HG03135 (cell line): ENCODE data around the gene PDZRN3.
"Not testable (repeated sequence)": the region's sequence is repeated elsewhere in the genome, so short reads cannot be mapped to it uniquely, and the experiment has no call there.

Source experiments
- ATAC-seq: cut with Tn5 transposase; IDR thresholded peaks from one replicate; pipeline ENCODE4 v1.9.1; 2021; ENCODE audit warnings: mild to moderate bottlenecking, moderate library complexity; ENCODE audit not compliant: unreplicated experiment

Gene PDZRN3

GRCh38 chr3:73592154-73593144, 32.3 kb downstream of the PDZRN3 start:
- no peak for ATAC-seq

- ATAC-seq = no peak
These were observed 33.4 kb downstream of the PDZRN3 start for GRCh38 chr3:73591286-73591800.

DNA sequence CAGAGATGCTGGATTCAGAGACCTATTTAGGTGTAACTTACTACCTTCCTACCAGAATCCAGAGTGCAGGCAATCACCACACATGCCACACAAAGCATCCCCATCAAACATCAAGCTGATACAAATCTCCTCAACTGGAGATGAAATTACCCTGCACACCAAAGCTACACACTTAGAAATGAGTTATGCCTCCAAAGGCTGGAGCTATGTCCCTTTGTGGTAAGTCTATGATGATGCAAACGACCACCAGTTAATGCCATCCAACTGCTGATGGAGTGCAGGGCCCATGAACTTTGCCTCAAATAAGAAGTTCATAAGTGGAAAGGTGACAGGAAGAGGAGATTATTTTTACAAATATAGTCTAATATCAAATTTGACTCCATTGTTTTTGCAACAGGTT, 38.1 kb downstream of the PDZRN3 start:
- no peak for ATAC-seq

DNA sequence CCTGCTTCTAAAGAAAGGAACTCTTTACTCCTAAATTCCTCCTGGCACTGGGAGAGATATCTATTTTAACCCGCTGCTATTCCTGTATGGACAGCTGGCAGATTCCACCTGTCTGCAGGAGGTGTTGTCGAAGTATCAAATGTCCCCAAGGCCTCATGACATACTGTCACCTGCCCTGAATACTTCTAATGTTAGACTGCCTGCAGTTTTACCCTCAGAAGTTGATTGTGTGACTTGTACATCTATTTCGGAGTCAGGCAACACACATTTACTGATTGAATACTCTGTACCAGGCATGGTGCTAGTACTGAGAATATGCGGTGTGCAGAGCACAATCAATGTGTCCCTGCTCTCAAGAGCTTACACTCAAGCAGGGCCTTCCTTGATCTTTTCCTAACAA, 38.6 kb downstream of the PDZRN3 start:
- ATAC-seq = no peak

GRCh38 chr3:73584873-73585272, 39.9 kb downstream of the PDZRN3 start:
- ATAC-seq = no peak

GRCh38 chr3:73582535-73582934, 42.2 kb downstream of the PDZRN3 start:
- no peak for ATAC-seq

- ATAC-seq = no peak
These were observed 43.5 kb downstream of the PDZRN3 start for GRCh38 chr3:73581134-73581846.

GRCh38 chr3:73580343-73580742, 44.4 kb downstream of the PDZRN3 start:
- ATAC-seq = no peak

- ATAC-seq = no peak
These were observed 47.0 kb downstream of the PDZRN3 start for GRCh38 chr3:73577704-73578103.

GRCh38 chr3:73576999-73577461, 47.7 kb downstream of the PDZRN3 start:
- no peak for ATAC-seq

DNA sequence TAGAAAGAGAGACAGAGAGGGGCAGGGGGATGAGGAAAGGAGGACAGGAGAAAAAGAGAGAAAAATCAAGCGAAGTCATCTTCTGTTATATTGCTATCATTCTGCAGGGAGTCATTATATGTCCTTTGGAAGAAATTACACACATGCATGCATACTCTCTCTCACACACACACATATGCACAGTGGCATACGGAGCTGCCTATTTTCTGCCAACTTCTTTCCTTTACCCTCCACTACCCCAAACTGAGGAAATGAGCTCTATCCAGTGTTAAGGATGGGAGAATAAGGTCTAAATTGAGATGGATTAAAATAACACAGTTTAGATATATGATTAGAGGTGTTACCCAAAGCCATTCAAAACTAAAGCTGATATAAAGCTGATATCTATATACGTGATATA, 48.8 kb downstream of the PDZRN3 start:
- ATAC-seq = no peak

DNA sequence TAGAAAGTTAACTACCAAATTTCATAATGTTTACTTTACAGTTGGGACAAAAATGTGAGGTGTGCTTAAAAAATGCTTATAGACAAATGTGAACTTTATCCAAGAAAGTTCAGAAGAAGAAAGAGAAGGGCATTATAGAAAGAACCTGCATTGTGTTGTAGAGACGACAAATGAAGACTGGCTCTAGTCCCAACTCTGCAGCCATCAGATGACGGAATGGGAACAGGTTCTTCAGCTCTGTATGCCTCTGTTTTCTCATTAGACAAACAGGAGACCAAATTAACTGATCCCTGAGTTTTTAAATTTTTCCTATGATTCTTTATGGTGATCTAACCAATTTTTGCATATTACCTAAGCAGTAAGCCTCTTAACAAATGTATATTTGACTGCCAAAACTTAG, 49.2 kb downstream of the PDZRN3 start:
- ATAC-seq = no peak

DNA sequence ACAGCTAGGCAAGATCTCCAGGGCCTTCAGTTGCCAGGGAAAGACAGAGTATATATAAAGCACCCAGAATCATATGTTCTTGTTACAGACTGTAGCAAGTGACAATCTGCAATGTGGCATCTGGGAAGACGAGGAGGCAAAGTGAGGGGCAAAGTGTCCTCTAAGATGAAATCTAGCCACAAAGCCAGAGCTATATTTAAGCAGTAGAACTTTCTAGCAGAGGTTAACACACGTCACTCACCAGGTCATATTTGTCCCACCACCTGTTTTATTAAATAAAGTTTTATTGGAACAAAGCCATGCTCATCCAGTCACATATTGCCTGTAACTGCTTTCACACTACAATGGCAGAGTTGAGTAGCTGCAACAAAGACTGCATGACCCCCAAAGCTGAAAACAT, 51.5 kb downstream of the PDZRN3 start:
- no peak for ATAC-seq

GRCh38 chr3:73572368-73572767, 52.4 kb downstream of the PDZRN3 start:
- no peak for ATAC-seq

DNA sequence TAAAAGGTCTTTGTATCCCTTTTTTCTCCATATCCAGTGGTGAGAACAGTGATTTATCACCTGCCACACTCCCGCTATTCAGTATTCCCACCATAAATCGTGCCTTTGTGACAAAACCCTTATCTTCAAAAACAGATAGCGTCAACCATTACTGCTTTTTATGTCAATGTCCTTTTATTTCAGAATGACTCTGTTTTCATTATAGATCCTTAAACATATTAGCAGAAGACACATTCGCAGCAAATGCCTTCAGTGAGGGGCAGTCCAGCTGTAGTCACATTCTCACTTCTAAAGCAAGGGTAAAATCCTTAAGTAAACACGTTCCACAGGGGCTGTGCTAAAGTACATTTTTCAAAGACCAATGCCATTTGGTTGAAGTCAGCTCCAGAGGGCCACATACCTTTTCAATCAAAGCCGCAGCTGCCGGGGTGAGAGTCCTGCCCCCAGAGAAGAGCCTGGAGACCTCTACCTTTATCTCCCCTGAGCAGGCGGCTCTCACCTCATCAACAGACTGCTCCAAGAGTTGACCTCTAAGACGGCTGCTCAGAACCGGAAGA, 53.4 kb downstream of the PDZRN3 start:
- ATAC-seq = no peak

GRCh38 chr3:73569246-73569760, 55.4 kb downstream of the PDZRN3 start:
- no peak for ATAC-seq

- no peak for ATAC-seq
These were observed 56.3 kb downstream of the PDZRN3 start for GRCh38 chr3:73568371-73568862.

DNA sequence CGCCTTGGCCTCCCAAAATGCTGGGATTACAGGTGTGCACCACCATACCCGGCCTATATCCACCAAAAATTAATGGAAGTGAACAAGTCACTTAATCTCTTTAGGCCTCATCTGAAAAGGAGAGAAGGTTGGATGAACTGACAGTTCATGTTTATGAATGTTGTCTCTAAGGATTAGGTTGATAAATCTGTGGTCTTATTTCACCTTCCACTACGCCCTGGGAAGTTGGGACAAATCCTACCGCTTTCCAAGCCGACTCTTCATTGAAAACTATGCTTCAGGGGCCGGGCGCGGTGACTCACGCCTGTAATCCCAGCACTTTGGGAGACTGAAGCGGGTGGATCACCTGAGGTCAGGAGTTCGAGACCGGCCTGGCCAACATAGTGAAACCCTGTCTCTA, 59.4 kb downstream of the PDZRN3 start:
- not testable (repeated sequence) for ATAC-seq

DNA sequence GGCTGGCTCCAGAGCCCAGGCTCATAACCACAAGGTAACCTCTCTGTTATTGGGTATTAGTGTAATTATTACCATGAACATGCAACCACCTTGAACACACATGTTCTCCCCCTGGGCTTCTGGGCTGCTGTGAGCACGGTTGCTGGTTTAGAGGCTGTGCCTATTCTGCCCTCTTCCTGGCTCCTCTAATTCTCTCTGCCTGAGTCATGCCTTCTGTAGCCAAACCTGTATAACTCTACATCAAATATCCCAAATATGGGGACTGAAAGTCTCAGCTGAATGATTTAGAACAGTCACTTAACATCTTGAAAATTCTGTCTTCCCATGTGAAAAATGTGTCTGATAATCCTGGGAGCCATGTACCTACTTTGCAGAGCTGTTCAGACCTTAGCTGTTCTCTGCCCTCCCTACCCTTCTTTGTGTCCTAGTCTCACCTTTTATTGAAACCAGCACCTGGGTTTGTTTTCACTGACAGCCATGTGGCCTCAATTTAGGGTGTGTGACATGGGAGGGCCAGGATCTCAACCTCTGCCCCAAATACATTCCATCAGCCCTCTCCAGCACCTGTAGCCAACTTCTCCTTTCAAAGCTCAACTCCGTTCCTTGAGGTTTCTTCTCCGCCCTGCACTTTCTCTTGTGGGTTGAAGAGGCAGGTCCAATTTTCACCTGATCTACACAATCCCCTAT, 60.7 kb downstream of the PDZRN3 start:
- no peak for ATAC-seq

DNA sequence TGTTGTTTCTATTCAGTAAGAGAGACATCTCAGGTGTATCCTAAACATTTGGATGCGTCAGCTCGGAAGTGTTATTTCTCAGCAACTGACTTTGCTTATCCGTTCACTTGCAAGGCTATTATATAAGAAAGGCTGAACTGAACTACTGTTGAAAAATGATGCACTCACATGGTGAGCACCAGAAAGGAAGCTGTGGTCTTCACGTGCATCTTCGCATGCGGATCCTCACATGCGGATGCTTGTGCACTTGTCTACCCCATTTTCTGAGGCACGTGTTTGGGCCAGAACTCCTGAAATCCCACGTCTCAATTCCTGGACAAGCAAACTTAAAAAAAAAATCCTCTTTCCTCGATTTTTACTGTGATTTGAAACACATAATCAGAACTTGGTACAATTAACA, 63.2 kb downstream of the PDZRN3 start:
- ATAC-seq = no peak
